ENCODE measurements around the gene RAB31. TPM values are rescaled to one million over a fixed set of nuclear protein-coding genes. Genes with fewer than 3 reads are reported as not detected.
"Not testable (repeated sequence)": the region's sequence is repeated elsewhere in the genome, so short reads cannot be mapped to it uniquely, and the experiment has no call there.

The RAB31 gene
- total RNA-seq, 4 donors from 2014 or later = 22.9 to 98.1 (median 34.3) TPM

DNA sequence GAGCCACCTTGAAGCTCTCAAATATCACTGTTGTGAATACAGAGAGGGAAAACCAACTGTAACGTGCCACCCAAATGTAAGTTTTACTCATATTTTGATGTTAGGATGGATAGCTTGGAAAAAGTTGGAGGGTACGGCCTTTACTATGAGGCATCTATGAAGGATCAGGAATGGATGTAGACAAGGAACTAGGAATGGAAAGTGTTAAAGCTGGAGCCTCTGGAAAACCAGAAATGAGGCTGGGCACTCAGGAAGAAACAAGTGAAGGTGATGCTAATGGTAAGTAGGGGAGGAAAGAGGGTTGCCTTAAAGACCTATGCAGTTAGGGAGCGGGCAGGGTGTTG, 177.9 kb downstream of the RAB31 start:
- TF ChIP-seq, protein P1, sequence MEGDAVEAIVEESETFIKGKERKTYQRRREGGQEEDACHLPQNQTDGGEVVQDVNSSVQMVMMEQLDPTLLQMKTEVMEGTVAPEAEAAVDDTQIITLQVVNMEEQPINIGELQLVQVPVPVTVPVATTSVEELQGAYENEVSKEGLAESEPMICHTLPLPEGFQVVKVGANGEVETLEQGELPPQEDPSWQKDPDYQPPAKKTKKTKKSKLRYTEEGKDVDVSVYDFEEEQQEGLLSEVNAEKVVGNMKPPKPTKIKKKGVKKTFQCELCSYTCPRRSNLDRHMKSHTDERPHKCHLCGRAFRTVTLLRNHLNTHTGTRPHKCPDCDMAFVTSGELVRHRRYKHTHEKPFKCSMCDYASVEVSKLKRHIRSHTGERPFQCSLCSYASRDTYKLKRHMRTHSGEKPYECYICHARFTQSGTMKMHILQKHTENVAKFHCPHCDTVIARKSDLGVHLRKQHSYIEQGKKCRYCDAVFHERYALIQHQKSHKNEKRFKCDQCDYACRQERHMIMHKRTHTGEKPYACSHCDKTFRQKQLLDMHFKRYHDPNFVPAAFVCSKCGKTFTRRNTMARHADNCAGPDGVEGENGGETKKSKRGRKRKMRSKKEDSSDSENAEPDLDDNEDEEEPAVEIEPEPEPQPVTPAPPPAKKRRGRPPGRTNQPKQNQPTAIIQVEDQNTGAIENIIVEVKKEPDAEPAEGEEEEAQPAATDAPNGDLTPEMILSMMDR (IDR thresholded peaks at IDR 0.05) = no peak
- TF ChIP-seq POLR2A (IDR thresholded peaks at IDR 0.05) = no peak
- Histone ChIP-seq H3K4me1 (no peaks in the 10 kb centered on the region), H3K27me3 (no peaks in the 10 kb centered on the region), H3K36me3 (no peaks in the 10 kb centered on the region), H3K4me3 (no peak overlapping the region), H3K27ac (no peak overlapping the region), H3K9me3 (no peaks in the 10 kb centered on the region)
- DNase-seq = no peak
- intact Hi-C loops (cut with DNase I; ENCODE audit: low total_unique reads) = no loop called here

GRCh38 chr18:9887992-9888391, 179.9 kb downstream of the RAB31 start:
- Histone ChIP-seq H3K27me3 (no peaks in the 10 kb centered on the region), H3K36me3 (no peaks in the 10 kb centered on the region), H3K4me1 (no peaks in the 10 kb centered on the region), H3K27ac (no peak overlapping the region), H3K4me3 (no peak overlapping the region), H3K9me3 (no peaks in the 10 kb centered on the region)
- no peak for DNase-seq
- TF ChIP-seq, protein P1 (IDR thresholded peaks at IDR 0.05) = no peak
- no peak for TF ChIP-seq POLR2A (IDR thresholded peaks at IDR 0.05)
- intact Hi-C loops (cut with DNase I; ENCODE audit: low total_unique reads) = no loop called here

DNA sequence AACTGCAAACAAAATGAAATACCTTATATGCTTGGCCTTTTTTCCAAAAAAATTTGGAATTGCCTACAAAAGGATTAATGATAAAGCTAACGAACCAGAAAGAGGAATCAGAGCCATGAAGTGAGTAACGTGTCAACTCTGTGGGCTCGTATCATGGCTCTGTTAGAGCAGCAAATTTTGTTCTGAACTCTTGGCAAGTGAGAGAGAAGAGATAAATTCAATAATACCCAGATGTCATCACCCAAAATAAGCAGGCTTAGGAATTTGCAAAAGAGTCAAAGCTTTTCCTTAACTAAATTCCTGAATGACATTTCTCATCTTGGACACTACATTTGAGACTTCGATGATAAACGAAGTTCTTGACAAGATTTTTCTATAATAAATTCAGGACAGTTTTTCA, 182.1 kb downstream of the RAB31 start:
- H3K27me3 ChIP-seq = no peaks in the 10 kb centered on the region
- H3K36me3 ChIP-seq = no peaks in the 10 kb centered on the region
- H3K9me3 ChIP-seq = no peaks in the 10 kb centered on the region
- no peak overlapping the region for H3K4me3 ChIP-seq
- H3K4me1 ChIP-seq = no peaks in the 10 kb centered on the region
- no peak for TF ChIP-seq POLR2A (IDR thresholded peaks at IDR 0.05)
- TF ChIP-seq, protein P1 (IDR thresholded peaks at IDR 0.05) = no peak
- intact Hi-C loops (cut with DNase I; ENCODE audit: low total_unique reads) = no loop called here
- no peak for DNase-seq
- H3K27ac ChIP-seq = no peak overlapping the region

DNA sequence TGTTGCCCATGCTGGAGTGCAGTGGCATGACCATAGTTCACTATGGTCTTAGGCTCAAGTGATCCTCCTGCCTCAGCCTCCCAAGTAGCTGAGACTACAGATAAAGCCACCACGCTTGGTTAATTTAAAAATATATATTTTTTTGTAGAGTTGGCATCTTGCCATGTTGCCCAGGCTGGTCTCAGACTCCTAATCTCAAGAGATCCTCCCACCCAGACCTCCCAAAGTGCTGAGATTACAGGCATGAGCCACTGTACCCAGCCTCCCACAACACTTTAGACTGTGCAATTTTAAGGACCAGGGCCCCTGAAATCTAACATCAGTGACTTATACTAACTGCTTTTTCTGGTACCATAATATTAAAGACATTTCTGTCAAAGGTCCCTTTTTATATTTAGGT, 182.9 kb downstream of the RAB31 start:
- no peak overlapping the region for H3K27ac ChIP-seq
- no peaks in the 10 kb centered on the region for H3K4me1 ChIP-seq
- DNase-seq = no peak
- no peaks in the 10 kb centered on the region for H3K27me3 ChIP-seq
- intact Hi-C loops (cut with DNase I; ENCODE audit: low total_unique reads) = no loop called here
- no peak for TF ChIP-seq POLR2A (IDR thresholded peaks at IDR 0.05)
- TF ChIP-seq, protein P1 (IDR thresholded peaks at IDR 0.05) = no peak
- H3K4me3 ChIP-seq = no peak overlapping the region
- no peaks in the 10 kb centered on the region for H3K9me3 ChIP-seq
- no peaks in the 10 kb centered on the region for H3K36me3 ChIP-seq

DNA sequence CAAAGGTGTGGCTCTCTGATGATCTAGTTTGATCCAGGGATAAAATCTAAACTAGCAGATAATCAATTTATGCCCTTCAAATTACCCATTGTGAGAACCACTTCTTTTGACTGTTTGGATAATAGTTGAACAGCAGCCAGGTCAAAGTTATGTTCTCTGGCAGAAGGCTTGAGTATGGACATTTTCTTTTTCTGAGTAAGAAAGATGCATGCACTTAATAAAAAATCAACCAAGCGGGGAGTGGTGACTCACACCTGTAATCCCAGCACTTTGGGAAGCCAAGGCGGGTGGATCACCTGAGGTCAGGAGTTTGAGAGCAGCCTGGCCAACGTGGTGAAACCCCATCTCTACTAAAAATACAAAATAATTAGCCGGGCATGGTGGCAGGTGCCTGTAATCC, 183.4 kb downstream of the RAB31 start:
- H3K36me3 ChIP-seq; H3K27me3 ChIP-seq; H3K9me3 ChIP-seq; DNase-seq; H3K4me3 ChIP-seq; H3K27ac ChIP-seq; intact Hi-C loops (cut with DNase I; ENCODE audit: low total_unique reads); H3K4me1 ChIP-seq: not testable (repeated sequence)

DNA sequence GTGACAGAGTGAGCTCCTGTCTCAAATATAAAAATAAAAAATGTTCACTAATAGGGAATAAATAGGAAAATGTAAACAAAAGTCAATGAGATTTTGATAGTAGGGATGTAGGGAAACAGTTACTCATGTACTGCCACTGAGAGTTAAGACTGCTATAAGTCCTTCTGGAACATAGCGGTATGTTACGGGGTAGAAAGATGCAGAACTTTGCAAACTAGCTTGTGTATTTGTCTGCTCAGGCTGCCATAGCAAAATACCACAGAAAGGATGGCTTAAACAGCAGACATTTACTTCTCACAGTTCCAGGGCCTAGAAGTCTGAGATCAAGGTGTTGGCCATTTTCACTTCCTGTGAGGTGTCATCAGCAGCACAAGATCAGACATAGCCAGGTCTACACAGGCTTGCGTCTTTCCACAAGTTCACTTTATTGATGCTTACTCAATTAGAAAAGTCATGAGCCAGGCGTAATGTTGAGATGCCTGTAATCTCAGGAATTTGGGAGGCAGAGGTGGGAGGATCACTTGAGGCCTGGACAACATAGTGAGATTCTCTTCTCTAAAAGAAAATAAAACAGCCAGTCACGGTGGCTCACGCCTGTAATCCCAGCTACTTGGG, 186.5 kb downstream of the RAB31 start:
- intact Hi-C loops (cut with DNase I; ENCODE audit: low total_unique reads) = no loop called here
- DNase-seq = no peak
- Histone ChIP-seq H3K27ac (no peak overlapping the region), H3K36me3 (no peaks in the 10 kb centered on the region), H3K27me3 (no peaks in the 10 kb centered on the region), H3K4me1 (no peaks in the 10 kb centered on the region), H3K4me3 (no peak overlapping the region), H3K9me3 (no peaks in the 10 kb centered on the region)
- TF ChIP-seq POLR2A (IDR thresholded peaks at IDR 0.05) = no peak
- TF ChIP-seq, protein P1 (IDR thresholded peaks at IDR 0.05) = no peak

Measured in uterus (tissue), 4 donors.